GM18870 (cell line): Measurements from ENCODE around the gene COX6B1.
"Not testable (repeated sequence)": the region's sequence is repeated elsewhere in the genome, so short reads cannot be mapped to it uniquely, and the experiment has no call there.

Experiments
- ATAC-seq: cut with Tn5 transposase; IDR thresholded peaks from one replicate; pipeline ENCODE4 v1.9.1; 2021; ENCODE audit warnings: moderate library complexity; ENCODE audit not compliant: unreplicated experiment

Gene COX6B1

DNA sequence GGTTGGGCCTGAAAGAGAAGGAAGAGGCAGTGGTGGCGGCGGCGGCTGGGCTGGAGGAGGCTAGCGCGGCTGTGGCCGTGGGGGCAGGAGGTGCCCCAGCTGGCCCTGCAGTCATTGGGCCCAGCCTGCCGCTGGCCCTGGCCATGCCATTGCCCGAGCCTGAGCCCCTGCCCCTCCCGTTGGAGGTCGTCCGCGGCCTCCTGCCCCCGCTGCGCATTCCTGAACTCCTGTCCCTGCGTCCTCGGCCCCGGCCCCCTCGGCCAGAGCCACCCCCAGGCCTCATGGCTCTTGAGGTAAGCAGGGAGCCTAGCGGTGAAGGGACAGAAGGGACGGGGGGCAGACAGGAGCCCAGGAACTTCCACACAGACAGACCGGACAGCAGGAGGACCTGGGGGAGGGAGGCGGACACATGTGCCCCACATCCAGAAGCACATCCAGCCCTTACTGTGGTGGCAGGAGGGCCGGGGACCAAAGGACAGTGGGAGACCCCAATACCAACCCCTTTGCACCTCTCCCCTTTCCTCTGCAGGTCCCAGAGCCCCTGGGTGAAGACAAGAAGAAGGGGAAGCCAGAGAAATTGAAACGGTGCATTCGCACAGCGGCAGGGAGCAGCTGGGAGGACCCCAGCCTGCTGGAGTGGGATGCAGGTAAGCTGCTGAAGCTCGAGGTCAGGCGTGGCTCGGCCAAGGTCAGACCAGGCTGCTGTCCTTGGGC, 14.2 kb upstream of the COX6B1 start:
- ATAC-seq = no peak

DNA sequence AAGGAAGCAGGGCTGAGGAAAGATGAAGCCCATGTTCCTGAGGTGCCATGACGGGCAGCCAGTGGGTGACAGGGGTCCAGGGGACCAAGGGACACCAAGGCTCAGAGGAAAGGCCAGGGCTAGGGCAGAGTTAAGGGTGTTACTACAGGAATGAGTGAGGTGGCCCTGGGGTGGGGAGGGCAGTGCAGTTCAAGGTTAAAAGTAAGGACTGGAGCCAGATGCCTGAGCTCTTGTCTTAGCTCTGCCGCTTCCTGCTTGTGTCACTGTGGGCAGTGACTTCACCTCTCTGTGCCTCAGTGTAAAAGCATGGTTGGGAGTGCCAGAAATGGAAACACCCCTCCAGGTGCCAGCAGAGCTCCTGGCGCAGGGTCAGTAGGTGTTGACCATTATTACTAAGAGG, 11.5 kb upstream of the COX6B1 start:
- ATAC-seq = no peak

GRCh38 chr19:35637165-35637564, 11.0 kb upstream of the COX6B1 start:
- no peak for ATAC-seq

DNA sequence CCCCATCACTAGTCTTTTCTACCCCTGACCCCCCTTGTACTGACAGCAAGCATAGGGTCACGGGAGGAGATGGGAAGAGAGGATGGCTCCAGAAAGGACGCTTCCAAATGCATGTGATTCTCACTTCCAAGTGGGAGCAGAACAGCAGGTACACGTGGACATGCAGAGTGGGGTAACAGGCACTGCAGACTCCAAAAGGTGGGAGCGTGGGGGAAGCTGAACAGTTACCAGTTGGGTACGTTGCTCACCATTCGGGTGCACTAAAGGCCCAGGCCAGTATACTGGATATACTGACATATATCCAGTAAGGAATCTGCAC, 8.8 kb upstream of the COX6B1 start:
- ATAC-seq = no peak

DNA sequence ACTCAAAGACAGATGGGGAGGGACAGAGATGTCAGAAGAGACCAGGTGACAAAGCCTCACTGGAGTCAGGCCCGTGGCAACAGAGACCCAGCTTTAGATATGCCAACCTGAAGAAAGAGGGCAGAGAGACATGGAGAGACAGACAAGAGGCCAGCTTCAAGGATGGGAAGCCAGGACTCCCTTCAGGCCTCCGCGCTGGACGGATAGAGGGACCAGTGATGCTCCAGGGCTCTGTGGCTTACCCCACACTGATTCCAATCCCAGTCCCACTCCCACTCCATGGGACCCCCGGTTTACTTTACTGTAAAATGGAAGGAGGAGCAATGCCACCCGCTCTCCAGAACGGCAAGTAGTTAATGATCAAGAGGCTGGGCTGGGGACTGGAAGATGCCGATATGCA, 8.3 kb upstream of the COX6B1 start:
- ATAC-seq = no peak

DNA sequence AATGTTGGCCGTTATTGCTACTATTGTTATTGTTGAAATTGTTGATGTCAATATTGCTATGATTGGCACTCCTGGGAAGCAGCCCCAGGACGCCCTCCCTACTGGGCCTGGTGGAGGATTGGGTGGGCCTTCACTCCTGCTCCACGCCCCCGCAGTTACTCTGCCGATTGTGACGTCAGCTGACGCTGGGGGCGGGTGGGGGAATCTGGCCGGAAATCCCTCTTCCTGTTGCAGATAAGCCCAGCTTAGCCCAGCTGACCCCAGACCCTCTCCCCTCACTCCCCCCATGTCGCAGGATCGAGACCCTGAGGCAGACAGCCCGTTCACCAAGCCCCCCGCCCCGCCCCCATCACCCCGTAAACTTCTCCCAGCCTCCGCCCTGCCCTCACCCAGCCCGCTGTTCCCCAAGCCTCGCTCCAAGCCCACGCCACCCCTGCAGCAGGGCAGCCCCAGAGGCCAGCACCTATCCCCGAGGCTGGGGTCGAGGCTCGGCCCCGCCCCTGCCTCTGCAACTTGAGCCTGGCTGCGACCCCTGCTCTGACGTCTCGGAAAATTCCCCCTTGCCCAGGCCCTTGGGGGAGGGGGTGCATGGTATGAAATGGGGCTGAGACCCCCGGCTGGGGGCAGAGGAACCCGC, 6.5 kb upstream of the COX6B1 start, which contains the start of gene ETV2:
ETV2 (plus strand) TSS at position 231 of the 637 bp plus-strand sequence. CDS start 716 bp downstream, outside the sequence.
- ATAC-seq = no peak

DNA sequence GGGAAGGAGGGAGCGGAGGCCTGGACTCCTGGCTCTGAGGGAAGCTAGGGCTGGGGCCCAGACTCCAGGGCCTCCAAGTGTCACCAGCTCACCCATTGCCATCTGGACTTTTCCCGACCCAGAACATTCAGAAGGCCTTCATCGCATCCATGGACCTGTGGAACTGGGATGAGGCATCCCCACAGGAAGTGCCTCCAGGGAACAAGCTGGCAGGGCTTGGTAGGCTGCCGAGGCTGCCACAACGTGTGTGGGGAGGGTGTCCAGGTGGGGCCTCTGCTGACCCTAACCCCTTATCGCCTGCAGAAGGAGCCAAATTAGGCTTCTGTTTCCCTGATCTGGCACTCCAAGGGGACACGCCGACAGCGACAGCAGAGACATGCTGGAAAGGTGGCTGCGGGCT, 5.8 kb upstream of the COX6B1 start:
- no peak for ATAC-seq

DNA sequence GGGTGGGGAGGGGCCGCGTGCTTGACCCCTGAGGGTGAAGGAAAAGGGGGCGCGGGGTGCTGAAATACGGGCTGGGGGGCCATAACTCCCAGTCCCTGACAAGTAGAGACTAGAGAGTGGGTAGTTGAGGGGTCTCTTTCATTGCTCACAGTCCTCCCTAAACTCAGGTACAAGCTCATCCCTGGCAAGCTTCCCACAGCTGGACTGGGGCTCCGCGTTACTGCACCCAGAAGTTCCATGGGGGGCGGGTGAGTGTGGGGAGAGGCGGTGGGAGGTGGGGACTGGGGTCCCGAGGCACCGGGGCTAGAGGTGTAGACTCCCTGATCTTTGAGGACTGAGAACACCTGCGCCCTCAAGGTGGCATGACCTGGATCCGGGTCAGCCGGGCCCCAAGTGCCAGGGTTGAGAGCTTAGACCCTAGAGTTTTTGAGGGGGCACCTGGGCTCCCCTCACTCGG, 5.3 kb upstream of the COX6B1 start:
- no peak for ATAC-seq

GRCh38 chr19:35643255-35644205, 4.6 kb upstream of the COX6B1 start:
- ATAC-seq = no peak

GRCh38 chr19:35644206-35644986, 3.7 kb upstream of the COX6B1 start:
- peak; percentile 61 for ATAC-seq

DNA sequence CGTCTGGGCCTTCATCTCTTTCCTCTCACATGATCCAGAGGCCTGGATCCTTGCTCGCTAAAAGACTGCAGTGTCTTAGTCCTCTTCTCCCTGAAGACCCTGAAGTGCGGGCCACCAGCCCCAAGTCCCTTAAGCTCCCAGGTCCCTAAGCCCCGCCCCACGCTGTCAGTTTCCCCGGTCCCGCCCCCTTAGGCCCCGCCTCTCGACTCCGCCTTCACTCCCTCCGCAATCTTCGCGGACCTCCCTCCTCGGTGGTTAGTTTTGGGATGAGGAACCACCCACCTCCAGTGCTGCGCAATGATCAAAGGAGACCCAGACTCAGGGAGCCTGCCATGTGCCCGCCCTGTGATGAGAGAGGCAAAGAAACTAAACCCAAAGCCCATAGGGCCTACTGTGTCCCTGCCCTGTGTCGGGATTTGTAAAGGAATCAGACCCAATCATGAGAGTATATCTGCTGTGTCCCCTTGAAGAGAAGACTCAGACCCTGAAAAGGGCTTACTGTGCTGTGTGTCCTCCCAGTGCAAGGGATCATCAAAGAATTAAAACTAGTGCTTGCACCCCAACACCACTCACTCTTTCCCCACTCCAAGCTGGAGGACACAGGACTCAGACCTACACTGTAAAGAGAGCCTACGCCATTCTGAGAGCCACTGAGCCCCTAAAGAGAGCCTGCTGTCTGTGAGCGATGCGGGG, 3.0 kb upstream of the COX6B1 start:
- ATAC-seq = no peak

GRCh38 chr19:35645680-35646511, 2.2 kb upstream of the COX6B1 start:
- no peak for ATAC-seq

- ATAC-seq = no peak
These were observed 2.5 kb downstream of the COX6B1 start for GRCh38 chr19:35650581-35650980.

DNA sequence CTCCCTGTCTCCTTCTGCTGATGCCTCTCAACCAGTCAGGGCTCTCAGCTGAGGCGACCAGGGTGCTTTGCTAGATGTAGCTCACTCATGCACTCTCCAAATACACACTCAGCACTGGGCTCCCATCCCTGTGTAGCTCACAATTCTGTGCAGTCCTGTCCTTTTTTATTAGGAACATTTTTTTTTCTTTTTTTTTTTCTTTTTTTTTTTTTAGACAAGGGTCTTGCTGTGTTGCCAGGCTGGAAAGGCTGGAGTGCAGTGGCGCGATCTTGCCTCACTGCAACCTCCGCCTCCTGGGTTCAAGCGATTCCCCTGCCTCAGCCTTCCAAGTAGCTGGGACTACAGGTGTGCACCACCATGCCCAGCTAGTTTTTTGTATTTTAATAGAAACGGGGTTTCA, 6.7 kb downstream of the COX6B1 start:
- not testable (repeated sequence) for ATAC-seq

DNA sequence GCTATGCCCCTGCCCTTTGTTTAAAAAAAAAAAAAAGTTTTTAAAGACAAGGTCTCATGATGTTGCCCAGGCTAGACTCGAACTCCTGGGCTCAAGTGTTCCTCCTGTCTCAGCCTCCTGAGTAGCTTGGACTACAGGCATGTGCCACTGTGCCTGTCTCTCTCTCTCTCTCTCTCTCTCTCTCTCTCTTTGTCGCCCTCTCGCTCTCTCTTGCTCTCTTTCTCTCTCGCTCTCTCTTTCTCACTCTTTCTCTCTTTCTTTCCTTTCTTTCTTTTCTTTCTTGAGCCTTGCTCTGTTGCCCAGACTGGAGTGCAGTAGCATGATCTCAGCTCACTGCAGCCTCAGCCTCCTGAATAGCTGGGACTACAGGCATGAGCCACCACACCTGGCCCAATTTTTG, 7.5 kb downstream of the COX6B1 start:
- no peak for ATAC-seq

DNA sequence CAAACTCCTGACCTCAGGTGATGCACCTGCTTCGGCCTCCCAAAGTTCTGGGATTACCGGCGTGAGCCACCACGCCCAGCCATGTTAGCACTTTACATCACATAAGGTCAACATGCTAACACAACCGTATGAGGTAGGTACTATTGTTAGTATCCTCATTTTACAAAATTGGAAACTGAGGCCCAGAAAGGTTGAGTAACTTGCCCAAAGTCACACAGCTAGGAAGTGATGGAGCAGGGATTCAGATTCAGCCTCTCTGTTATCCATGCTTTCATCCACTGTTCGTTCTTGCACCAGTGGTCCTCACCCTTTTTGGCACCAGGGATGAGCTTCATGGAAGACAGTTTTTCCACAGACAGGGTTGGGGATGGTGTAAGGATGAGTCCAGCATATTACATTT, 8.6 kb downstream of the COX6B1 start:
- no peak for ATAC-seq

DNA sequence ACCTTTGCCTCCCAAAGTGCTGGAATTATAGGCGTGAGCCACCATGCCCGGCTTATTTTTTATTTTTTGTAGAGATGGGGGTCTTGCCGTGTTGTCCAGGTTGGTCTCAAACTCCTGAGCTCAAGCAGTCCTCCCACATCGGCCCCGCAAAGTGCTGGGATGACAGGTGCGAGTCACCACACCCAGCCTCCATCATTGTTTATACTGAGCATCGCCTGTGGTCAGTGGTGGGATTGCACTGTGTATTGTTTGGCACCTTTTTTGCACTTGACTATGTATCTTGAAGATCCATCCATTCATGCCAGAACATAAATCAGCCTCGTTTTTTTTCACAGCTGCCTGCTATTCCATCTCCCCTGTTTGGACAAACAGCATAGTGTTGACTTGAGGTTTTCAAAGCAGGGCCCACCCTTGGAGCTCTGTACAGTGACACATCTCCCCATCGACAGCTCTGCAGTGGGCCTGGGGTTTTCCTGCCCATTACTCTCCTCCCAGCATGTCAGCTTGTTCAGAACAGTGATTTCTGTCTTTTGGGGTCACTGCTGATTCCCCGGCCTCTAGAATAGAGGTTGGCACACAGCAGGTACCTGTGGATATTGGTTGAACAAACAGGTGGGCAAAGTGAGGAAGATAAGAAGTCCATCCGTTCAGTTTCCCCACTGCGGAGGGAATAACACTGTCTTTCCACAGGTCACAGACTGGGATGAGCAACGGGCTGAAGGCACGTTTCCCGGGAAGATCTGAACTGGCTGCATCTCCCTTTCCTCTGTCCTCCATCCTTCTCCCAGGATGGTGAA, 10.0 kb downstream of the COX6B1 start:
- no peak for ATAC-seq

GRCh38 chr19:35661995-35662340, 13.8 kb downstream of the COX6B1 start:
- ATAC-seq = no peak

GRCh38 chr19:35663981-35664380, 15.9 kb downstream of the COX6B1 start:
- no peak for ATAC-seq
